WTC11 (cell line): ENCODE measurements around the gene BET1L. TPM values are rescaled to one million over a fixed set of nuclear protein-coding genes. Genes with fewer than 3 reads are reported as not detected.

Experiments used
- ATAC-seq: fragments of 200-7000 bp; cut with Tn5 transposase; 2 replicates; pipeline ENCODE4 v1.10.0; 2021; ENCODE audit warnings: mild to moderate bottlenecking, moderate library complexity
- CTCF ChIA-PET: fragments of 300-600 bp; sonication (Branson Sonifier 250); formaldehyde crosslinking; loops from one replicate; lab custom pipeline; 2021; ENCODE audit warnings: antibody characterized with exemption; lab: Charles Lee
- POLR2A ChIA-PET: fragments of 350-600 bp; sonication (Branson Sonifier 250); formaldehyde crosslinking; loops from one replicate; lab custom pipeline; 2021; ENCODE audit warnings: antibody characterized with exemption; lab: Charles Lee
- DNase-seq: peaks from one replicate; pipeline ENCODE4 v3.0.0; 2021; ENCODE audit warnings: low spot score
- H3K27ac Mint-ChIP-seq: 2 replicates; pipeline ENCODE4 v1.8.0; 2021; ENCODE audit warnings: mixed read lengths
- H3K27me3 Mint-ChIP-seq: 2 replicates; pipeline ENCODE4 v1.8.0; 2021; ENCODE audit warnings: low read depth, mild to moderate bottlenecking, moderate library complexity, mixed read lengths
- H3K36me3 Mint-ChIP-seq: 2 replicates; pipeline ENCODE4 v1.8.0; 2021; ENCODE audit warnings: mixed read lengths
- H3K4me1 Mint-ChIP-seq: 2 replicates; pipeline ENCODE4 v1.8.0; 2022; ENCODE audit warnings: mixed read lengths
- H3K4me3 Mint-ChIP-seq: 2 replicates; pipeline ENCODE4 v1.8.0; 2021; ENCODE audit warnings: mild to moderate bottlenecking, moderate library complexity, mixed read lengths
- H3K9me3 Mint-ChIP-seq: 2 replicates; pipeline ENCODE4 v1.8.0; 2021; ENCODE audit warnings: mixed read lengths
- ELF4 ChIP-seq: sonication (generic); formaldehyde crosslinking; IDR thresholded peaks from 2 replicates; pipeline ENCODE4 v1.8.1; 2022; ENCODE audit warnings: low read depth, mild to moderate bottlenecking, moderate library complexity, missing genetic modification reagents
- ESRRA ChIP-seq: sonication (generic); formaldehyde crosslinking; IDR thresholded peaks from 2 replicates; pipeline ENCODE4 v1.8.1; 2022; ENCODE audit warnings: mild to moderate bottlenecking, missing genetic modification reagents, borderline replicate concordance
- GRHL2 ChIP-seq: fragments of 250-450 bp; sonication (Bioruptor Pico); IDR thresholded peaks from 2 replicates; pipeline ENCODE4 v1.8.0; 2022; ENCODE audit warnings: mild to moderate bottlenecking, moderate library complexity; ENCODE audit not compliant: insufficient replicate concordance, severe bottlenecking
- KAT7 ChIP-seq: sonication (generic); formaldehyde crosslinking; IDR thresholded peaks from 2 replicates; pipeline ENCODE4 v1.8.1; 2023; ENCODE audit warnings: missing genetic modification reagents, mild to moderate bottlenecking, borderline replicate concordance
- MXD4 ChIP-seq: fragments of 250-450 bp; sonication (Bioruptor Pico); IDR thresholded peaks from 2 replicates; pipeline ENCODE4 v1.8.0; 2021; ENCODE audit warnings: mild to moderate bottlenecking, moderate library complexity, borderline replicate concordance
- MYBL2 ChIP-seq: sonication (generic); formaldehyde crosslinking; IDR thresholded peaks from 2 replicates; pipeline ENCODE4 v1.8.1; 2023; ENCODE audit warnings: mild to moderate bottlenecking, moderate library complexity, missing genetic modification reagents
- NFE2L1 ChIP-seq: sonication (generic); formaldehyde crosslinking; IDR thresholded peaks from 2 replicates; pipeline ENCODE4 v1.8.1; 2023; ENCODE audit warnings: missing genetic modification reagents
- NR3C1 ChIP-seq: sonication (generic); formaldehyde crosslinking; conservative IDR thresholded peaks from 2 replicates; pipeline ENCODE4 v1.8.1; 2023; ENCODE audit warnings: low read depth, mild to moderate bottlenecking, missing genetic modification reagents
- PRRX2 ChIP-seq: fragments of 250-450 bp; sonication (Bioruptor Pico); IDR thresholded peaks from 2 replicates; pipeline ENCODE4 v1.8.0; 2021; ENCODE audit warnings: mild to moderate bottlenecking
- RELA ChIP-seq: sonication (generic); formaldehyde crosslinking; IDR thresholded peaks from 2 replicates; pipeline ENCODE4 v1.8.1; 2022; ENCODE audit warnings: missing genetic modification reagents, mild to moderate bottlenecking, borderline replicate concordance
- RORB ChIP-seq: fragments of 250-450 bp; sonication (Bioruptor Pico); IDR thresholded peaks from 2 replicates; pipeline ENCODE4 v1.9.0; 2021; ENCODE audit warnings: mild to moderate bottlenecking
- ZNF121 ChIP-seq: sonication (generic); formaldehyde crosslinking; IDR thresholded peaks from 2 replicates; pipeline ENCODE4 v1.8.0; 2023; ENCODE audit warnings: missing genetic modification reagents
- ZNF416 ChIP-seq: fragments of 250-450 bp; sonication (Bioruptor Pico); IDR thresholded peaks from 2 replicates; pipeline ENCODE4 v1.9.0; 2021; ENCODE audit warnings: mild to moderate bottlenecking, inconsistent platforms
- total RNA-seq: library from RNA; stranded (reverse); gene quantifications from 3 replicates; pipeline ENCODE4 v1.2.3, GENCODE V29; 2021
- TF ChIP-seq, protein P1 (sequence below): sonication (generic); formaldehyde crosslinking; IDR thresholded peaks from 2 replicates; pipeline ENCODE4 v1.8.0; 2023; ENCODE audit warnings: missing genetic modification reagents, mild to moderate bottlenecking, borderline replicate concordance
- TF ChIP-seq, protein P2 (sequence below): fragments of 200-600 bp; IDR thresholded peaks from 2 replicates; pipeline ENCODE4 v1.8.0; 2022; ENCODE audit warnings: antibody characterized with exemption
- TF ChIP-seq, protein P3 (sequence below): fragments of 250-450 bp; sonication (Bioruptor Pico); IDR thresholded peaks from 2 replicates; pipeline ENCODE4 v1.9.0; 2021; ENCODE audit warnings: moderate library complexity, mild to moderate bottlenecking, inconsistent platforms, borderline replicate concordance
- TF ChIP-seq, protein P4 (sequence below): sonication (generic); formaldehyde crosslinking; IDR thresholded peaks from 2 replicates; pipeline ENCODE4 v1.8.1; 2022; ENCODE audit warnings: mild to moderate bottlenecking, missing genetic modification reagents, moderate library complexity, borderline replicate concordance
- TF ChIP-seq, protein P5 (sequence below): fragments of 250-450 bp; sonication (Bioruptor Pico); IDR thresholded peaks from 2 replicates; pipeline ENCODE4 v1.9.0; 2021; ENCODE audit warnings: mild to moderate bottlenecking

The BET1L gene
- total RNA-seq, 1 experiment from 2014 or later, result 51.4 TPM

DNA sequence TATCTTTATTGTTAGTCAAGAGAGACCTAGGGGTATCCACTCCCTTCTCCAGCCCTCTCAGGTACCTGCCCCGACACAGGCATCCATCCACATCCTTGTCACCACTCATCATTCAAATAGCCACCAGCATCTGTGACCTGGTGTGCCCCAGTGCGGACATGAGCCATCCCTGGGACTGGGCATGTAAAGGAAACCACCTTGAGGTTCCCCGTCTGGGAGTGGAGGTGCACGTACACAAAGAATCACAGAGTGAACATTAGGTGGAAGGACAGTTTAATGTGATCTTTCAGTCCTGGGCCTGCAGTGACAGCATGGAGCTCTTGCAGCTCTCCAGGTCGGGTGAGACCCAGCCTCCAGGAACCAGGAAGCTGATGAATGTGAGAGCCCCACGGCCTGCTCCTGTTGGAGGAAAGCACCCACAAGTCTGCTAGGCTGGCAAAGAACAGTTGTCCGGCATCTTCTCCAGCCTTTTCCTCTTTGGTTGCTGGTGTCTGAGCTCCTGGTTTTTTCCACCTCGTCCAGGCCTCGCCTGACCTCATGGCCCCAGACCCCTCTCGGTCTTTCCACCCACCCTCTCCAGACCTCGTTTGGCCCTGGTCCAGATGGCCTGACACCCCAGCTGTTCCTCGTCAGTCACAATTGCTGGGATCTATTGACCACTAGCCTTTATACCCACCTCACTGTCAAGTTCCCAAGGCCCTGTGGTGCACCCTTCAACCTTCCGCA, 46.1 kb upstream of the BET1L start (continued):
- no peak for TF ChIP-seq ZNF416
- TF ChIP-seq, protein P1, sequence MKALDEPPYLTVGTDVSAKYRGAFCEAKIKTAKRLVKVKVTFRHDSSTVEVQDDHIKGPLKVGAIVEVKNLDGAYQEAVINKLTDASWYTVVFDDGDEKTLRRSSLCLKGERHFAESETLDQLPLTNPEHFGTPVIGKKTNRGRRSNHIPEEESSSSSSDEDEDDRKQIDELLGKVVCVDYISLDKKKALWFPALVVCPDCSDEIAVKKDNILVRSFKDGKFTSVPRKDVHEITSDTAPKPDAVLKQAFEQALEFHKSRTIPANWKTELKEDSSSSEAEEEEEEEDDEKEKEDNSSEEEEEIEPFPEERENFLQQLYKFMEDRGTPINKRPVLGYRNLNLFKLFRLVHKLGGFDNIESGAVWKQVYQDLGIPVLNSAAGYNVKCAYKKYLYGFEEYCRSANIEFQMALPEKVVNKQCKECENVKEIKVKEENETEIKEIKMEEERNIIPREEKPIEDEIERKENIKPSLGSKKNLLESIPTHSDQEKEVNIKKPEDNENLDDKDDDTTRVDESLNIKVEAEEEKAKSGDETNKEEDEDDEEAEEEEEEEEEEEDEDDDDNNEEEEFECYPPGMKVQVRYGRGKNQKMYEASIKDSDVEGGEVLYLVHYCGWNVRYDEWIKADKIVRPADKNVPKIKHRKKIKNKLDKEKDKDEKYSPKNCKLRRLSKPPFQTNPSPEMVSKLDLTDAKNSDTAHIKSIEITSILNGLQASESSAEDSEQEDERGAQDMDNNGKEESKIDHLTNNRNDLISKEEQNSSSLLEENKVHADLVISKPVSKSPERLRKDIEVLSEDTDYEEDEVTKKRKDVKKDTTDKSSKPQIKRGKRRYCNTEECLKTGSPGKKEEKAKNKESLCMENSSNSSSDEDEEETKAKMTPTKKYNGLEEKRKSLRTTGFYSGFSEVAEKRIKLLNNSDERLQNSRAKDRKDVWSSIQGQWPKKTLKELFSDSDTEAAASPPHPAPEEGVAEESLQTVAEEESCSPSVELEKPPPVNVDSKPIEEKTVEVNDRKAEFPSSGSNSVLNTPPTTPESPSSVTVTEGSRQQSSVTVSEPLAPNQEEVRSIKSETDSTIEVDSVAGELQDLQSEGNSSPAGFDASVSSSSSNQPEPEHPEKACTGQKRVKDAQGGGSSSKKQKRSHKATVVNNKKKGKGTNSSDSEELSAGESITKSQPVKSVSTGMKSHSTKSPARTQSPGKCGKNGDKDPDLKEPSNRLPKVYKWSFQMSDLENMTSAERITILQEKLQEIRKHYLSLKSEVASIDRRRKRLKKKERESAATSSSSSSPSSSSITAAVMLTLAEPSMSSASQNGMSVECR (CRISPR knock-in tag), result no peak
- TF ChIP-seq NFE2L1 (CRISPR knock-in tag), result no peak
- TF ChIP-seq, protein P2, sequence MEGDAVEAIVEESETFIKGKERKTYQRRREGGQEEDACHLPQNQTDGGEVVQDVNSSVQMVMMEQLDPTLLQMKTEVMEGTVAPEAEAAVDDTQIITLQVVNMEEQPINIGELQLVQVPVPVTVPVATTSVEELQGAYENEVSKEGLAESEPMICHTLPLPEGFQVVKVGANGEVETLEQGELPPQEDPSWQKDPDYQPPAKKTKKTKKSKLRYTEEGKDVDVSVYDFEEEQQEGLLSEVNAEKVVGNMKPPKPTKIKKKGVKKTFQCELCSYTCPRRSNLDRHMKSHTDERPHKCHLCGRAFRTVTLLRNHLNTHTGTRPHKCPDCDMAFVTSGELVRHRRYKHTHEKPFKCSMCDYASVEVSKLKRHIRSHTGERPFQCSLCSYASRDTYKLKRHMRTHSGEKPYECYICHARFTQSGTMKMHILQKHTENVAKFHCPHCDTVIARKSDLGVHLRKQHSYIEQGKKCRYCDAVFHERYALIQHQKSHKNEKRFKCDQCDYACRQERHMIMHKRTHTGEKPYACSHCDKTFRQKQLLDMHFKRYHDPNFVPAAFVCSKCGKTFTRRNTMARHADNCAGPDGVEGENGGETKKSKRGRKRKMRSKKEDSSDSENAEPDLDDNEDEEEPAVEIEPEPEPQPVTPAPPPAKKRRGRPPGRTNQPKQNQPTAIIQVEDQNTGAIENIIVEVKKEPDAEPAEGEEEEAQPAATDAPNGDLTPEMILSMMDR, result no peak
- no peak for TF ChIP-seq MXD4 (CRISPR knock-in tag)
- TF ChIP-seq MYBL2 (CRISPR knock-in tag), result no peak
- no peak for TF ChIP-seq ESRRA (CRISPR knock-in tag)
- TF ChIP-seq, protein P3, sequence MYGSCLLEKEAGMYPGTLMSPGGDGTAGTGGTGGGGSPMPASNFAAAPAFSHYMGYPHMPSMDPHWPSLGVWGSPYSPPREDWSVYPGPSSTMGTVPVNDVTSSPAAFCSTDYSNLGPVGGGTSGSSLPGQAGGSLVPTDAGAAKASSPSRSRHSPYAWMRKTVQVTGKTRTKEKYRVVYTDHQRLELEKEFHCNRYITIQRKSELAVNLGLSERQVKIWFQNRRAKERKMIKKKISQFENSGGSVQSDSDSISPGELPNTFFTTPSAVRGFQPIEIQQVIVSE (CRISPR knock-in tag), result no peak
- TF ChIP-seq, protein P4, sequence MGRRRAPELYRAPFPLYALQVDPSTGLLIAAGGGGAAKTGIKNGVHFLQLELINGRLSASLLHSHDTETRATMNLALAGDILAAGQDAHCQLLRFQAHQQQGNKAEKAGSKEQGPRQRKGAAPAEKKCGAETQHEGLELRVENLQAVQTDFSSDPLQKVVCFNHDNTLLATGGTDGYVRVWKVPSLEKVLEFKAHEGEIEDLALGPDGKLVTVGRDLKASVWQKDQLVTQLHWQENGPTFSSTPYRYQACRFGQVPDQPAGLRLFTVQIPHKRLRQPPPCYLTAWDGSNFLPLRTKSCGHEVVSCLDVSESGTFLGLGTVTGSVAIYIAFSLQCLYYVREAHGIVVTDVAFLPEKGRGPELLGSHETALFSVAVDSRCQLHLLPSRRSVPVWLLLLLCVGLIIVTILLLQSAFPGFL (CRISPR knock-in tag), result no peak
- TF ChIP-seq, protein P5, sequence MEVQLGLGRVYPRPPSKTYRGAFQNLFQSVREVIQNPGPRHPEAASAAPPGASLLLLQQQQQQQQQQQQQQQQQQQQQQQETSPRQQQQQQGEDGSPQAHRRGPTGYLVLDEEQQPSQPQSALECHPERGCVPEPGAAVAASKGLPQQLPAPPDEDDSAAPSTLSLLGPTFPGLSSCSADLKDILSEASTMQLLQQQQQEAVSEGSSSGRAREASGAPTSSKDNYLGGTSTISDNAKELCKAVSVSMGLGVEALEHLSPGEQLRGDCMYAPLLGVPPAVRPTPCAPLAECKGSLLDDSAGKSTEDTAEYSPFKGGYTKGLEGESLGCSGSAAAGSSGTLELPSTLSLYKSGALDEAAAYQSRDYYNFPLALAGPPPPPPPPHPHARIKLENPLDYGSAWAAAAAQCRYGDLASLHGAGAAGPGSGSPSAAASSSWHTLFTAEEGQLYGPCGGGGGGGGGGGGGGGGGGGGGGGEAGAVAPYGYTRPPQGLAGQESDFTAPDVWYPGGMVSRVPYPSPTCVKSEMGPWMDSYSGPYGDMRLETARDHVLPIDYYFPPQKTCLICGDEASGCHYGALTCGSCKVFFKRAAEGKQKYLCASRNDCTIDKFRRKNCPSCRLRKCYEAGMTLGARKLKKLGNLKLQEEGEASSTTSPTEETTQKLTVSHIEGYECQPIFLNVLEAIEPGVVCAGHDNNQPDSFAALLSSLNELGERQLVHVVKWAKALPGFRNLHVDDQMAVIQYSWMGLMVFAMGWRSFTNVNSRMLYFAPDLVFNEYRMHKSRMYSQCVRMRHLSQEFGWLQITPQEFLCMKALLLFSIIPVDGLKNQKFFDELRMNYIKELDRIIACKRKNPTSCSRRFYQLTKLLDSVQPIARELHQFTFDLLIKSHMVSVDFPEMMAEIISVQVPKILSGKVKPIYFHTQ (CRISPR knock-in tag), result no peak
- TF ChIP-seq PRRX2, result no peak
- TF ChIP-seq KAT7 (CRISPR knock-in tag), result no peak
- TF ChIP-seq ELF4 (CRISPR knock-in tag), result no peak

DNA sequence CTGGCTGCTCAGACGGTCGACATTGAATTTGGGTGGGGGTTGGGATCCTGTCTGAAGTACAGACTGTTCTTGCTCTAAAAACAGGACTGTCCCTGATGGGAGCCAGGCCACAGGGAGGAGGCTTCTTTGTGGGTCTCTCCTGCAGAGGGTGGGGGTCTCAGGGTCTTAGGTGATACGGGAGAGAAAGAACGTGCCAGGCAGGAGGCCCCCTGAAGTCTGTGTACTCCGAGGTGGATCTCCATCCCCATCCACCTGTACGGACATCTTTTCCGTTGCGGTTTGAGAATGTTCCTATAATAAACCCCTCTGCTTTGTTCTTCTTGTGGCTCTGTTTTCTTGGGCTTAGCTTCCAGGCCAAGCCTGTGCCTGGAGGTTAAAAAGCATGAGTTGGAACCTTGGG, 45.5 kb upstream of the BET1L start:
- Mint-ChIP-seq H3K4me3 (no peak overlapping the region), H3K36me3 (peaks cover 51% of the 10 kb centered on the region), H3K9me3 (no peaks in the 10 kb centered on the region), H3K27me3 (no peaks in the 10 kb centered on the region), H3K4me1 (peaks cover 6% of the 10 kb centered on the region; the same call in 1 of the 2 replicates), H3K27ac (no peak overlapping the region)
- POLR2A ChIA-PET, result no interaction called here
- DNase-seq, result no peak
- CTCF ChIA-PET, result interaction anchor here (2.3 to 4.5 kb wide), 4 partner anchors 29 to 112 kb away, joined by 10 to 96 read pairs (median 44); partner anchors contain the start of gene PGGHG
- no peak for ATAC-seq
- TF ChIP-seq, protein P1 (CRISPR knock-in tag), result no peak
- TF ChIP-seq RELA (CRISPR knock-in tag) (no peak), RORB (CRISPR knock-in tag) (no peak), ZNF121 (CRISPR knock-in tag) (no peak), NR3C1 (no peak), GRHL2 (CRISPR knock-in tag) (no peak)
